ENCODE results near the gene DLEC1.
A peak's percentile ranks its signal among the peaks of the same experiment; 100 is the strongest.

DLEC1 gene

DNA sequence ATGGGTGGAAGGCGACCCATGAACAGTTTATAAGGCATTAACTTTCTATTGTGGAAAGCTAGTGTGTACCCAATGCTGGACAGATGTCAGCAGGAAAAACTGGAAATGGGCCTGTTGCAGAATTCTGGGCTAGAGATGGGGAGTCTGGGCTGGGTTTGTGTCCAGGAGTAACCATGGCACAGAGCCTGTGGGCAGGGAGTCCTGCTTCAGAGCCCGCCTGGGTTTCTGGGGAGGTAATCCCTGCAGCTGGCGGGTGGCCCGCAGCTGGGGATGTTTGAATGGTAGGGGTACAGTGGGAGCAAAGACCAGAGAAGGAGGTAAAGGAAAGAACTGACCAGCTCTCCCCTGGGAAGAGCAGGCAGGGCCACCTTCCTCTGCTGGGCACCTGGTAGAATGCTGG is 72.2 kb downstream of the DLEC1 start:
- DNase-seq (ENCODE audit: low spot score in 2 of 2) = no peak
- Mint-ChIP-seq H3K4me1 (peaks cover 6% of the 10 kb centered on the region), H3K9me3 (no peaks in the 10 kb centered on the region)

DNA sequence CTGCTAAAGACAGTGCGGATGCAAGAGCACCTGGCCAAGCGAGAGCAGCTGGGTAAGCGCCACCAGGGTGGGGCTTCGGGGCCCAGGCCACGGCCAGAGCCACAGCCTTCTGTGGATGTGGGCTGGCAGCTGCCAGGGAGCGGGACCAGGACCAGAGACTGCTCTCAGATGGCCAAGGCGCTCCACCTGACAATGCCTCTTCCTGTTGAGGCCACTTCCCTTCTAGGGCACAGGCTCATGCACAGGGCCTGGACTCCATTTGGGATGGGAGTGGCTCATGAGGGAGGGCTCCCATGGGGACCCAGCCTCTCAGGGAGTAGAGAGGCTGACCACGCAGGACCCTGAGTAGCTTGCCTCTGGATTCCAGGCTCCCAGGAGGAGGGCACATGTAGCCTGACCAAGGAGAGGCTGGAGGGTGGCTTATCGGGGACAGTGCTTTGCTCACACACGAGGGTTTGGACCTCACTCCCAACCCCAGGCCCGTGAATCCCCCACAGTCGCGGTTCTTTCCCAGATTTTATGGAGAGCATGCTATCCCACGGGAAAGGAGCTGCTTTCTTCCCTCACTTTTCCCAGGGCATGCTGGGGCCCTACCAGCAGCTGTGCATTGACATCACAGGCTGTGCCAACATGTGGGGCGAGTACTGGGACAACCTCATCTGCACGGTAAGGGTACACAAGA is 72.8 kb downstream of the DLEC1 start:
- DNase-seq (ENCODE audit: low spot score in 2 of 2) = no peak
- no peak for ATAC-seq

More for the DNA sequence above, 72.2 kb downstream of the DLEC1 start:
- Mint-ChIP-seq H3K27ac (no peak overlapping the region), H3K4me3 (no peak overlapping the region), H3K36me3 (no peaks in the 10 kb centered on the region)
- ATAC-seq = no peak

DNA sequence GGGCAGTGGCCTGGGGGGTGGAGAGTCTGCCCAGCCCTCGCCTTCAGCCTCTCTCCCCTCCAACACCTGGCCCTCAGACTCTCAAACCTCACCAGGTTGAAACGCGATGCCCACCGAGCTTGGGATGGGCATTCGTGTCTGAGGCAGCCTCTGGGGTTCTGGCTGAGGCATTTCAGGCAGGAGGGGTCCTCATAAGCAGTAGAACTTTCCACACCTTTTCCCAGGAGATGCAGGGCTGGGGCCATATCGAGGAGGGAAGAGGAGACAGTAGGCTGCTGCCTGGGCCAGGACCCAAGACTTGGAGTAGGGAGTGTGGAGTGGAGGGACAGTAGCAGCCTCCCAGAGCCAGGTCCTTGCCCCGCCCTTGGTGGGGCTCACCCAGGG is 73.4 kb downstream of the DLEC1 start:
- Mint-ChIP-seq H3K36me3 (no peaks in the 10 kb centered on the region), H3K27ac (no peak overlapping the region), H3K4me1 (peaks cover 6% of the 10 kb centered on the region), H3K9me3 (no peaks in the 10 kb centered on the region), H3K4me3 (no peak overlapping the region)
- DNase-seq (ENCODE audit: low spot score in 2 of 2) (no peak), ATAC-seq (no peak)

More for the DNA sequence above, 72.8 kb downstream of the DLEC1 start:
- H3K4me3 Mint-ChIP-seq = no peak overlapping the region
- no peak overlapping the region for H3K27ac Mint-ChIP-seq
- no peaks in the 10 kb centered on the region for H3K36me3 Mint-ChIP-seq
- H3K4me1 Mint-ChIP-seq = peaks cover 6% of the 10 kb centered on the region
- H3K9me3 Mint-ChIP-seq = no peaks in the 10 kb centered on the region

DNA sequence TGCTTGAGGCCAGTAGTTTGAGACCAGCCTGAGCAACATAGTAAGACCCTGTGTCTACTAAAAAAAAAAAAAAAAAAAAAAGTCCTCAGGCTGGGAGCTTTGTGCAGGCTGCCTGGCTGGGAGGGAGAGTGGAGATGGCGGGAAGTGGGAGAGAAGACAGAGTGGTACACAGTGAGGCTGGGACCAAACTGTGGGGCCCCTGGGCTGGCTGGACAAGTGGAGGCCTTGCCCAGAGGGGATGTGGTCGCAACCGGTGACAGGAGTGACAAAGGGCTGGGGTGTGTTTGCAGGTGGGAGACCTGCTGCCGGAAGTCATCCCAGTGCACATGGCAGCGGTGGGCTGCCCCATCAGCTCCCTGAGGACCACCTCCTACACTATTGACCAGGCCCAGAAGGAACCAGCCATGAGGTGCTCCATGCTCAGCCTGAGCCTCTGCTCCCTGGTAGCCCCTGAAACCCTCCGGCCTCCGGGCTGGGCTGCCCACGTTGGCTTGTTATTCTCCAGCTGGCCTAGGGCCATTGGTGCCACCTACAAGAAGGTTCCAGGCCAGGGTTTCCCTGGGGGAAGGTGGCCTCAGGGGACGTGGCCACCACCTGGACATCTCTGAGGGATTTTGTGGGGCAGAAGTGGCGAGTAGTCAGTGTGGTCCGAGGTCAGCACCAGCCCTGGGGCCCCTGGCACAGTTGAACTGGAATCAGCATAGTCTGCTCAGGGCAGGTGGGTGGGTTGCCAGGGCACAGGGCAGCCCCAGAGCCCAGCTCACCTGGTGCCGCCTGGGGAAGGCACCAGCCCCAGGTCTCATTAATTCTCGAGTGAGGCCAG is 75.3 kb downstream of the DLEC1 start:
- DNase-seq (ENCODE audit: low spot score in 2 of 2) (no peak), ATAC-seq (no peak)
- no peak overlapping the region for H3K27ac Mint-ChIP-seq
- H3K4me3 Mint-ChIP-seq = no peak overlapping the region
- no peaks in the 10 kb centered on the region for H3K9me3 Mint-ChIP-seq
- peaks cover 7% of the 10 kb centered on the region for H3K36me3 Mint-ChIP-seq
- H3K4me1 Mint-ChIP-seq = peaks cover 18% of the 10 kb centered on the region

DNA sequence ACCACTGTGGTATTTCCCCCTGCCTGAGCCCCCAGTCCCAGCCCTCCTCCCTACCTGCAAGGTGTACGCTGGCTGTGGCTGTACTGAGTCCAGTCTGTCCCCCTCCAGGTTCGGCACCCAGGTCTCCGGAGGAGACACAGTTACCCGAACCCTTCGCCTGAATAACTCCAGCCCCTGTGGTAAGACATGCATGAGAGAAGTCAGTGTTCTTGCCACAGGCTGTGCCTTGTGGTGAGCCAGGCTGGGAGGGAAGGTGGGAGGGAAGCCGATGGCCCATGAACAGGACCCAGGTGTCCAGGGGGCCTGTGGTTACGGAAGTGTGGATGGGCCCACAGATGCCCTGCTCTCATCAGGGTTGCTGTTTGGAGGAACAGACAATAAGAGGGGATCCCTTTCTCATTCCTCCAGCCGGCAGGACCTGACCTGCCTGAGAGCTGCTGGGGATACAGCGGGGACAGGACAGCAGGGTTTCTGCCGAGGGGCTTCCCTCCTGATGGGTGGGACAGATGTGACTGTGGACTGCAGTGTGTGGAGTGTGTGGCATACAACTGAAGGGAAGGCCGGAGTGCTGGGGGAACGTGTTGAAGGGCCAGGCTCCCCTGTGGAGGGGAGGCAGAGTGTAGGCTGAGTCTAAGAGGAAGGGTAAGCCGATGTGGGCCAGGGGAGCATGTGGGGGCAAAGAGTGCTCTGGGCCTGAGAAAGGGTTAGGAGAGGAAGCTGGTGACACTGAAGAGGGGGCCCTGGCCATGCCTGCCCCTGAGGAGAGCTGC is 76.1 kb downstream of the DLEC1 start:
- H3K36me3 Mint-ChIP-seq = peaks cover 7% of the 10 kb centered on the region
- no peak for DNase-seq (ENCODE audit: low spot score in 2 of 2)
- H3K4me1 Mint-ChIP-seq = peaks cover 18% of the 10 kb centered on the region
- peak overlapping the region; percentile 55 for H3K27ac Mint-ChIP-seq
- no peaks in the 10 kb centered on the region for H3K9me3 Mint-ChIP-seq
- no peak overlapping the region for H3K4me3 Mint-ChIP-seq
- ATAC-seq = no peak

DNA sequence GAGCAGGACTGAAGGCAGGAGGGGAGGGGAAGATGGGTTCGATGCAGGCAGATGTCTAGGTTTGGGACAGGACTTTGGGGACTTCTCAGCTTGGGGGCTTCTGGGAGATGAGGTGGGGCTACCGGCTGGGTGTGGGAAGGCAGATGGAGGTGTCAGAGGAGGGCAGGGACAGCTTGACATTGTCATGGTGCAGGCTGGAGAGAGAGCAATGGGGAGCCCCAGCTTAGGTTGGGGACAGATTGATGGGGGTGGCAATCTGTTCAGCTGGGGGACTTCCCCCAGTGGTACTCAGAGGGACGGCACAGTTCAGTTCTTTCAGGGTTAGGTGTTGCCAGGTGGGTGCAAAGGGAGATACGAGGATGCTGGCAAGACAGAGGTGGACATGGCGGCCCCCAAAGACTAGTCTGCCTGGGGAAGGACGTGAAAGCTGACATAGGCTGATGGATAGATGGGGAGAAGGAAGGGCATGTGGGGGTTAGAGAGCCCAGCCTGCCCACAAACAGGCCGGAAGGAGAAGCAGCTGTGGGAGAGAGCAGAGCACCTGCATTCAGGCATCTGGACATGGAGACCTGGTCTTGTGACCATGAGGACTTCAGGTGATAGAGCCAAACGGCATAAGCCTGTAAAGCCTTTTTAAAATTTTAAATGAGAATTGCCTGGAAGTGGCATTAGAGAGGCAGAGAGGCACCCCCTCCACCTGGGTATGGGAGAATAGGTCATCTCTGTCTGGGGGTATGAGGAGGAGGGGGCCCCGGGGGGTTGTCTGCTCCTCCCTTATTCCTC is 76.8 kb downstream of the DLEC1 start:
- ATAC-seq (no peak), DNase-seq (ENCODE audit: low spot score in 2 of 2) (no peak)
- Mint-ChIP-seq H3K9me3 (no peaks in the 10 kb centered on the region), H3K4me3 (no peak overlapping the region), H3K27ac (peak overlapping the region; percentile 55), H3K36me3 (peaks cover 13% of the 10 kb centered on the region), H3K4me1 (peaks cover 18% of the 10 kb centered on the region)

DNA sequence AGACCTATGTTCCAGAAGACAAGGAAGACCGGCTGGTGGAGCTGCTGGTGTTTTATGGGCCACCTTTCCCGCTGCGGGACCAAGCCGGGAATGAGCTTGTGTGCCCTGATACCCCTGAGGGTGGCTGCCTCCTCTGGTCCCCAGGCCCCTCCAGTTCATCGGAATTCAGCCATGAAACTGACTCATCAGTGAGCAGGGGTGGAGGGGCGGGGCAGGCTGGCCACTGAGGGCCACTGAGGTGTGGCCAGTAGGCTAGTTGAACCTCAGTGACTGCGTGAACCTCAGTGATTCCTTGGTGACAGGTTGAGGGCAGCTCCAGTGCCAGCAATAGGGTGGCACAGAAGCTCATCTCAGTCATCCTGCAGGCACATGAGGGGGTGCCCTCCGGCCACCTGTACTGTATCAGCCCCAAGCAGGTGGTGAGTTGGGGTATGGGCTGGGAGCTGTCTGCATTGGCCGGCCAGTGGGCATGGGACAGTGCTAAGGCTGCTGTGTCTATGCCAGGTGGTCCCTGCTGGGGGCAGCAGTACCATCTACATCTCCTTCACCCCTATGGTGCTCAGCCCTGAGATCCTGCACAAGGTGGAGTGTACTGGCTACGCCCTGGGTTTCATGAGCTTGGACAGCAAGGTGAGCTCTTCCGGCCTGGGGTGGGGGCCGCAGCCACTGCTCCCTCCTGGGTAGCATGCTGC is 77.6 kb downstream of the DLEC1 start:
- ATAC-seq (no peak), DNase-seq (ENCODE audit: low spot score in 2 of 2) (no peak)
- H3K4me3 Mint-ChIP-seq = no peak overlapping the region
- H3K36me3 Mint-ChIP-seq = peaks cover 18% of the 10 kb centered on the region
- no peaks in the 10 kb centered on the region for H3K9me3 Mint-ChIP-seq
- peaks cover 18% of the 10 kb centered on the region for H3K4me1 Mint-ChIP-seq
- no peak overlapping the region for H3K27ac Mint-ChIP-seq

DNA sequence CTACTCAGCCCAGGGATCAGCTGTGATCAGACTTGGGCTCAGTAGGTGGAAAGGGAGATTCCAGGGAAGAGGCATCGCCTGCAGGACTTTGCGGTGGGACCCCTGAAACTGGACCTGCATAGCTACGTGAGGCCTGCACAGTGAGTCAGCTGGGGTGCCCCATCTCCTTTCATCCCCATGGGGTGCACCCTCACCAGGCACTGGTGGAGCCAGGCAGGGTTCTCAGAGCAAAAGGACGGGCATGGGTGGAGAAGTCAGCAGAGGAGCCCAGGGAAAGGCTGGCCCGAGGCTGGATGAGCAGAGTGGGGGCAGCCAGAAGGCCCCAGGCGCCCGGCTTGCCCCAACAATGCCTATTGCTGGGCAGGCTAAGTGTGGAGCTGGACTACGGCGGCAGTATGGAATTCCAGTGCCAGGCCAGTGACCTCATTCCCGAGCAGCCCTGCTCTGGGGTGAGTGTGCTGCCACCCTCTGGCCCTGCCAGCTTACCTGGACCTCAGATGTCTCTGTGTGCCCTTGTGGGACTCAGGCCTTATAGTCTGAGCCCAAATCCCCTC is 78.2 kb downstream of the DLEC1 start:
- Mint-ChIP-seq H3K4me1 (peaks cover 18% of the 10 kb centered on the region), H3K4me3 (no peak overlapping the region), H3K27ac (no peak overlapping the region), H3K9me3 (no peaks in the 10 kb centered on the region), H3K36me3 (peaks cover 22% of the 10 kb centered on the region)
- DNase-seq (ENCODE audit: low spot score in 2 of 2) (no peak), ATAC-seq (no peak)

DNA sequence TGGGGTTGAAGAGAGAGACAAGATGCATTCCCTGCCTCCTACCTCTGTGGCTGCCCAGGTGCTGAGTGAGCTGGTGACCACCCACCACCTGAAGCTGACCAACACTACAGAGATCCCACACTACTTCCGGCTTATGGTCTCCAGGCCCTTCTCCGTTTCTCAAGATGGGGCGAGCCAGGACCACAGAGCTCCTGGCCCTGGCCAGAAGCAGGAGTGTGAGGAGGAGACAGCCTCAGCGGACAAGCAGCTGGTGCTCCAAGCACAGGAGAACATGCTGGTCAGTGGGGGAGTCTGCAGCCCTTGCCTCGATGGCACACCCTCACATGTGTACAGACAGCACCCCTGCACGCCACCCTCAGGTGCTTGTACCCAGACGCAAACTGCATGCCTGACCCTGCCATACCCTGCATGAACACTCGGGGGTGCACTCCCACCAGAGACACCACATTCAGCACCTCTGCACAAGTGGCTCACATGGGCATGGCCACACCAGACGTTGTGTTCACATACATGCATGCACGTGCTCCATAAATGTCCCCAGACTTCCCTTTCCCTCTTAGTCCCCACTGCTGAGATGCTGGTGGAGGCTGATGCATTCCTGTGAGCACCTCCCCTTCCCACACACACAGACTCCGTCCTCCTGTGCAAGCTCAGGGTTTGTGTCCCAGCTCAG is 78.9 kb downstream of the DLEC1 start:
- no peak overlapping the region for H3K4me3 Mint-ChIP-seq
- H3K4me1 Mint-ChIP-seq = peaks cover 18% of the 10 kb centered on the region
- H3K27ac Mint-ChIP-seq = peak overlapping the region; percentile 93

DNA sequence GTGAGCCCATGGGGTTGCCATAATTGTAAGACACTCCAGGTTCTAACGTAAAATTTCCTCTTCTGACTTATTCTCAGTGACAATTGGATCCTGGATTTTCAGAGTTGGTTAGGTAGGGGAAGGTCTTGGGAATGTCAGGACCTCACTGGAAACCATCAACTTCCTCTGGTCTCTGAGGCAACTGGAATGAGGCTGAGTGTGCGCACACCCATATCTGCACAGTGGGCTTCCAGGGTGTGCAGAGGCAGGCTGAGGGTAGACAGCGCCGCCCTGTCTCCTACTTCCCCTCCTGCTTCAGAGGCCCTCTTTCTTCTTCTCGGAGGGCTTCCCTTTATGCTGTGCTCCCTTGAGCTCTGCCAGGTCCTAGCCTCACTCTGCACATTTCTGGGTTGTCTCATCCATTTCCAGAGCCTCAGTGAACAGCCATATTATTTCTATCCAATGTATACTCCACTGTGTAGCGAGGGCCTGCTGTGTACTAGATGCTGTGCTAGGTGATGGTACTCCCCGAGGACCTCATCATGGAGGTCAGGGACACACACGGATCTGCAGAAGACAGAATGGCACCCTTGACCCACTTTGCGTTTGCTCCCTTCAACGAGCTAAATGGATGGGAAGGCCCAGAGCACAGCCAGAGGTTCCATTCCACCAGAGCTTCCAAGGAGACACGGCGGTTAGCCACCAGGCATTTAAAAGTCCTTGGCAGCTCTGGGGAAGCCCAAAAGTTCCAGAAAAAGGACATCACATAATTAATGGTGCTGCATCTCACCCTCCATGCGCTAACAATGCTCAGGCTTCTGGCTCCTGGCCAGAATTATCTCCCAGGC is 79.6 kb downstream of the DLEC1 start:
- DNase-seq (ENCODE audit: low spot score in 2 of 2) (no peak), ATAC-seq (no peak)
- peak overlapping the region; percentile 93 for H3K27ac Mint-ChIP-seq
- H3K4me3 Mint-ChIP-seq = no peak overlapping the region
- peaks cover 36% of the 10 kb centered on the region for H3K36me3 Mint-ChIP-seq
- no peaks in the 10 kb centered on the region for H3K9me3 Mint-ChIP-seq
- H3K4me1 Mint-ChIP-seq = peaks cover 18% of the 10 kb centered on the region

More for the DNA sequence above, 78.9 kb downstream of the DLEC1 start:
- peak; percentile 65 to 87 for DNase-seq (ENCODE audit: low spot score in 2 of 2)
- Mint-ChIP-seq H3K36me3 (peaks cover 28% of the 10 kb centered on the region), H3K9me3 (no peaks in the 10 kb centered on the region)
- peak; percentile 79 for ATAC-seq

DNA sequence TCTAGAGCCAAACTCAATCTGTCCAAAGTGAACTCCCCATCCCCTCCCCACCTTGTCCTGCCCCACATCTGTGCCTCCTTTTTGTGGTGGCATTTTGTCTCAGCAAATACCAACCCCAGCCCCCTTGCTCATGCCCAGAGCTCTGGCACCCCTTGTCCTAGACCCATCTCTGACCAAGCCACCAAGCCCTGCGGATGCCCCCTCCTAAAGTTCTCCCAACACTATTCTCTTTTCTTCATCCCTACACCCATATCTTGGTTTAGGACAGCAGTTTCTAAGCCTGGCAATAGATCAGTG is 80.2 kb downstream of the DLEC1 start:
- Mint-ChIP-seq H3K27ac (peak overlapping the region; percentile 93), H3K4me3 (no peak overlapping the region)
- no peak for ATAC-seq

DNA sequence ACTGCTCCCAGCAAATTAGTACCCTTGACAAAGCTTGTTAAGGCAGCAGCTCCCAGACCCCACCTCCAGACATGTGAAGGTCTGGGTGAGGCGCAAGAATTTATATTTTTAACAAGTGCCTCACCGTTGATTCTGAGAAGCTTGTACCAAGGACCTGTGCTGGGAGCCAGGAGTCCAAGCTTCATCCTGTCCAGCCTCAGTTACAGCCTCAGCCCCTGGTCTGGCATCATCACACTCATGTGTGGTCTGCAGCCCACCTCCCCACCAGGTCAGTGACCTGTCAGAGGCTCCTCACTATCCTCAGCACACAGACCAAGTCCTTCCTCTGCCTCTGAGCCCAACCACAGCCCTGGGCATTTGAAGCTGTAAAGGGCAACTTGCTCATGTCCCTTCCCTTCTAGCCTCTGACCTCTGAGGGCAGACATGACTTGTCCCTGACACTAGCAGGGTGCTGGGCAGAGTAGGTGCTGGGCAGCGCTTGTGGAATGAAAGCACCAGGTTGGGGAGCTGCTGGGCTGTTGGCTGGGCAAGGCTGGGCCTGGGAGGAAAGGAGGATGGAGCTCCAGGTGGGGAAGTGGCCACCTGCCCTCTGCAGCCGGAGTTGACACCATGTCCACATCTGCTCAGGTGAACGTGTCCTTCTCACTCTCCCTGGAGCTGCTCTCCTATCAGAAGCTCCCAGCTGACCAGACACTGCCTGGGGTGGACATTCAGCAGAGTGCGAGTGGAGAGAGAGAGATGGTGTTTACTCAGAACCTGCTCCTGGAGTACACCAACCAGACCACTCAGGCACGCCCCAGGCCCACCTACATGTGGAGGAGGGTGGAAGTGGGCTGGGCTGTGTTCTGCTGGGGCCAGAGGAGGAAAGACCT is 81.0 kb downstream of the DLEC1 start:
- ATAC-seq = no peak
- H3K27ac Mint-ChIP-seq = peak overlapping the region; percentile 93
- no peaks in the 10 kb centered on the region for H3K9me3 Mint-ChIP-seq
- H3K4me3 Mint-ChIP-seq = no peak overlapping the region
- peaks cover 50% of the 10 kb centered on the region for H3K36me3 Mint-ChIP-seq
- DNase-seq (ENCODE audit: low spot score in 2 of 2) = no peak
- H3K4me1 Mint-ChIP-seq = peaks cover 18% of the 10 kb centered on the region

More for the DNA sequence above, 80.2 kb downstream of the DLEC1 start:
- no peak for DNase-seq (ENCODE audit: low spot score in 2 of 2)
- peaks cover 41% of the 10 kb centered on the region for H3K36me3 Mint-ChIP-seq
- H3K4me1 Mint-ChIP-seq = peaks cover 18% of the 10 kb centered on the region
- H3K9me3 Mint-ChIP-seq = no peaks in the 10 kb centered on the region

Data from stimulated activated effector memory CD8-positive, alpha-beta T cell treated with anti-CD3 and anti-CD28 coated beads, Interleukin-12 subunit alpha, Interleukin-12 subunit beta, amount 100 ng/mL, for 72 hours (primary cell).